ENCODE results near the gene TIGD1.

Gene TIGD1

GRCh38 chr2:232569541-232569940 lies 19.2 kb upstream of the TIGD1 start:
- Histone ChIP-seq H3K4me2 (ENCODE audit: low read length) (no peak overlapping the region), H3K4me1 (ENCODE audit: low read length) (no peaks in the 10 kb centered on the region), H3K4me3 (ENCODE audit: low read length) (no peak overlapping the region), H3K79me2 (ENCODE audit: low read length) (no peaks in the 10 kb centered on the region), H3K9me3 (ENCODE audit: insufficient read depth, low read length) (no peaks in the 10 kb centered on the region), H4K20me1 (ENCODE audit: insufficient read depth, low read length) (no peaks in the 10 kb centered on the region), H3K36me3 (replicated peaks; ENCODE audit: low read depth, low read length) (peaks cover 15% of the 10 kb centered on the region), H3K27ac (ENCODE audit: low read length) (no peak overlapping the region), H3K9ac (ENCODE audit: low read length) (no peak overlapping the region), H2AFZ (ENCODE audit: low read depth, low read length) (no peak overlapping the region), H3K27me3 (ENCODE audit: low read depth, low read length) (no peaks in the 10 kb centered on the region)
- TF ChIP-seq, protein P1, sequence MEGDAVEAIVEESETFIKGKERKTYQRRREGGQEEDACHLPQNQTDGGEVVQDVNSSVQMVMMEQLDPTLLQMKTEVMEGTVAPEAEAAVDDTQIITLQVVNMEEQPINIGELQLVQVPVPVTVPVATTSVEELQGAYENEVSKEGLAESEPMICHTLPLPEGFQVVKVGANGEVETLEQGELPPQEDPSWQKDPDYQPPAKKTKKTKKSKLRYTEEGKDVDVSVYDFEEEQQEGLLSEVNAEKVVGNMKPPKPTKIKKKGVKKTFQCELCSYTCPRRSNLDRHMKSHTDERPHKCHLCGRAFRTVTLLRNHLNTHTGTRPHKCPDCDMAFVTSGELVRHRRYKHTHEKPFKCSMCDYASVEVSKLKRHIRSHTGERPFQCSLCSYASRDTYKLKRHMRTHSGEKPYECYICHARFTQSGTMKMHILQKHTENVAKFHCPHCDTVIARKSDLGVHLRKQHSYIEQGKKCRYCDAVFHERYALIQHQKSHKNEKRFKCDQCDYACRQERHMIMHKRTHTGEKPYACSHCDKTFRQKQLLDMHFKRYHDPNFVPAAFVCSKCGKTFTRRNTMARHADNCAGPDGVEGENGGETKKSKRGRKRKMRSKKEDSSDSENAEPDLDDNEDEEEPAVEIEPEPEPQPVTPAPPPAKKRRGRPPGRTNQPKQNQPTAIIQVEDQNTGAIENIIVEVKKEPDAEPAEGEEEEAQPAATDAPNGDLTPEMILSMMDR (IDR thresholded peaks at IDR 0.05; ENCODE audit: low read depth, low read length), result no peak
- TF ChIP-seq EZH2phosphoT487 (IDR thresholded peaks at IDR 0.05; ENCODE audit: low read depth), result no peak

- Histone ChIP-seq H3K4me2 (ENCODE audit: low read length) (no peak overlapping the region), H3K4me1 (ENCODE audit: low read length) (no peaks in the 10 kb centered on the region), H3K27ac (ENCODE audit: low read length) (no peak overlapping the region), H3K4me3 (ENCODE audit: low read length) (no peak overlapping the region), H4K20me1 (ENCODE audit: insufficient read depth, low read length) (no peaks in the 10 kb centered on the region), H3K36me3 (replicated peaks; ENCODE audit: low read depth, low read length) (peaks cover 19% of the 10 kb centered on the region), H3K9ac (ENCODE audit: low read length) (no peak overlapping the region), H3K27me3 (ENCODE audit: low read depth, low read length) (no peaks in the 10 kb centered on the region), H3K9me3 (ENCODE audit: insufficient read depth, low read length) (no peaks in the 10 kb centered on the region), H2AFZ (ENCODE audit: low read depth, low read length) (no peak overlapping the region), H3K79me2 (ENCODE audit: low read length) (no peaks in the 10 kb centered on the region)
- no peak for TF ChIP-seq EZH2phosphoT487 (IDR thresholded peaks at IDR 0.05; ENCODE audit: low read depth)
- TF ChIP-seq, protein P1 (IDR thresholded peaks at IDR 0.05; ENCODE audit: low read depth, low read length), result no peak
Observed at GRCh38 chr2:232568161-232568560, 17.8 kb upstream of the TIGD1 start.

- peaks cover 19% of the 10 kb centered on the region for H3K36me3 ChIP-seq (replicated peaks; ENCODE audit: low read depth, low read length)
- no peak overlapping the region for H3K9ac ChIP-seq (ENCODE audit: low read length)
- no peaks in the 10 kb centered on the region for H3K79me2 ChIP-seq (ENCODE audit: low read length)
- H3K27me3 ChIP-seq (ENCODE audit: low read depth, low read length), result no peaks in the 10 kb centered on the region
- no peak overlapping the region for H3K27ac ChIP-seq (ENCODE audit: low read length)
- H2AFZ ChIP-seq (ENCODE audit: low read depth, low read length), result no peak overlapping the region
- no peaks in the 10 kb centered on the region for H3K9me3 ChIP-seq (ENCODE audit: insufficient read depth, low read length)
- H3K4me2 ChIP-seq (ENCODE audit: low read length), result no peak overlapping the region
- no peak overlapping the region for H3K4me3 ChIP-seq (ENCODE audit: low read length)
- peaks cover under 1% of the 10 kb centered on the region; the same call in 1 of the 2 replicates for H3K4me1 ChIP-seq (ENCODE audit: low read length)
- TF ChIP-seq, protein P1 (IDR thresholded peaks at IDR 0.05; ENCODE audit: low read depth, low read length), result no peak
- no peak for TF ChIP-seq EZH2phosphoT487 (IDR thresholded peaks at IDR 0.05; ENCODE audit: low read depth)
- H4K20me1 ChIP-seq (ENCODE audit: insufficient read depth, low read length), result no peaks in the 10 kb centered on the region
Observed at GRCh38 chr2:232567721-232568120, 17.4 kb upstream of the TIGD1 start.

DNA sequence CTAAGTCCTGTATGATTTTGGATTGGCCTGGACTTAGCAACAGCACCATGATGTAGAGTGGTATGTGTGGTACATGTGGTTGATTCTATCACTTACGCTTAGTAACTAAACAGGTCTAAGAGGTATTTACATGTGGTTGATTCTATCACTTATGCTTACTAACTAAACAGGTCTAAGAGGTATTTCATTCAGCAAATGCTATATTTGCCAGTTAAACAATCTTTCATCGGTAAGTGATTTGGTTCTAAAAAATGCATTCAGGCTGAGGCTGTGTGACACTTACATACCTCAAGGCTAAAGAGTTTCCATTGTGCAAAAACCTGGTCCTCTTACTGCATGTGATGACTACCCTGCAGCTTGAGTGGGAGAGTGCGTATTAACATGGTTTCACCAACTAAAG lies 13.2 kb upstream of the TIGD1 start:
- Histone ChIP-seq H3K36me3 (replicated peaks; ENCODE audit: low read depth, low read length) (peaks cover 25% of the 10 kb centered on the region), H2AFZ (ENCODE audit: low read depth, low read length) (no peak overlapping the region), H3K4me1 (ENCODE audit: low read length) (peaks cover 6% of the 10 kb centered on the region; the same call in 1 of the 2 replicates), H3K9me3 (ENCODE audit: insufficient read depth, low read length) (no peaks in the 10 kb centered on the region), H3K4me2 (ENCODE audit: low read length) (no peak overlapping the region), H3K27me3 (ENCODE audit: low read depth, low read length) (no peaks in the 10 kb centered on the region), H4K20me1 (ENCODE audit: insufficient read depth, low read length) (no peaks in the 10 kb centered on the region), H3K4me3 (ENCODE audit: low read length) (no peak overlapping the region), H3K27ac (ENCODE audit: low read length) (no peak overlapping the region), H3K79me2 (ENCODE audit: low read length) (no peaks in the 10 kb centered on the region), H3K9ac (ENCODE audit: low read length) (no peak overlapping the region)
- TF ChIP-seq EZH2phosphoT487 (IDR thresholded peaks at IDR 0.05; ENCODE audit: low read depth), result no peak
- TF ChIP-seq, protein P1 (IDR thresholded peaks at IDR 0.05; ENCODE audit: low read depth, low read length), result no peak
